ENCODE measurements around the gene CLIC6.

Gene CLIC6

GRCh38 chr21:34668803-34669148 lies at the start of gene CLIC6:
Gene CLIC6, plus strand, starts transcription at chr21:34668994. Its CDS starts 395 bp downstream, at chr21:34669389.
- no peak for DNase-seq (ENCODE audit: low spot score)

- no peak for DNase-seq (ENCODE audit: low spot score)
These were observed 48.7 kb upstream of the CLIC6 start for GRCh38 chr21:34619841-34620665.

GRCh38 chr21:34621434-34622350 lies 47.1 kb upstream of the CLIC6 start:
- no peak for DNase-seq (ENCODE audit: low spot score)

GRCh38 chr21:34623516-34623915 lies 45.3 kb upstream of the CLIC6 start:
- no peak for DNase-seq (ENCODE audit: low spot score)

- no peak for DNase-seq (ENCODE audit: low spot score)
These were observed 43.7 kb upstream of the CLIC6 start for GRCh38 chr21:34625030-34625593.

GRCh38 chr21:34626131-34626530 lies 42.7 kb upstream of the CLIC6 start:
- DNase-seq (ENCODE audit: low spot score), result no peak

- peak; percentile 71 for DNase-seq (ENCODE audit: low spot score)
These were observed 38.2 kb upstream of the CLIC6 start for GRCh38 chr21:34630536-34631143.

- DNase-seq (ENCODE audit: low spot score), result no peak
These were observed 36.3 kb upstream of the CLIC6 start for GRCh38 chr21:34632498-34632897.

- DNase-seq (ENCODE audit: low spot score), result no peak
These were observed 33.5 kb upstream of the CLIC6 start for GRCh38 chr21:34635307-34635706.

GRCh38 chr21:34636961-34637360 lies 31.8 kb upstream of the CLIC6 start:
- DNase-seq (ENCODE audit: low spot score), result no peak

- no peak for DNase-seq (ENCODE audit: low spot score)
These were observed 29.5 kb upstream of the CLIC6 start for GRCh38 chr21:34639250-34639649.

GRCh38 chr21:34639882-34640788 lies 28.7 kb upstream of the CLIC6 start:
- DNase-seq (ENCODE audit: low spot score), result no peak

GRCh38 chr21:34640858-34641257 lies 27.9 kb upstream of the CLIC6 start:
- no peak for DNase-seq (ENCODE audit: low spot score)

- no peak for DNase-seq (ENCODE audit: low spot score)
These were observed 26.4 kb upstream of the CLIC6 start for GRCh38 chr21:34642211-34643075.

- peak; percentile 16 for DNase-seq (ENCODE audit: low spot score)
These were observed 24.0 kb upstream of the CLIC6 start for GRCh38 chr21:34644825-34645224.

GRCh38 chr21:34647555-34647954 lies 21.2 kb upstream of the CLIC6 start:
- no peak for DNase-seq (ENCODE audit: low spot score)

GRCh38 chr21:34648739-34649297 lies 20.0 kb upstream of the CLIC6 start:
- DNase-seq (ENCODE audit: low spot score), result no peak

- DNase-seq (ENCODE audit: low spot score), result no peak
These were observed 19.4 kb upstream of the CLIC6 start for GRCh38 chr21:34649400-34649799.

- DNase-seq (ENCODE audit: low spot score), result no peak
These were observed 17.8 kb upstream of the CLIC6 start for GRCh38 chr21:34650861-34651431.

GRCh38 chr21:34651642-34652041 lies 17.2 kb upstream of the CLIC6 start:
- no peak for DNase-seq (ENCODE audit: low spot score)

Data from LoVo (cell line).